ENCODE results near the gene LTBP1. TPM values are rescaled to one million over a fixed set of nuclear protein-coding genes. Genes with fewer than 3 reads are reported as not detected.

LTBP1 gene
- total RNA-seq, 4 donors from 2014 or later, result 12.6 to 81.0 (median 16.0) TPM

GRCh38 chr2:33442528-33443079, 495.9 kb downstream of the LTBP1 start:
- no peak for TF ChIP-seq CTCF (IDR thresholded peaks at IDR 0.05)
- ATAC-seq (ENCODE audit: low FRiP score) (no peak), DNase-seq (ENCODE audit: low spot score) (no peak)

GRCh38 chr2:33443274-33443829, 496.6 kb downstream of the LTBP1 start:
- no peak for TF ChIP-seq CTCF (IDR thresholded peaks at IDR 0.05)
- ATAC-seq (ENCODE audit: low FRiP score) (no peak), DNase-seq (ENCODE audit: low spot score) (no peak)

GRCh38 chr2:33444967-33445366, 498.2 kb downstream of the LTBP1 start:
- no peak for TF ChIP-seq CTCF (IDR thresholded peaks at IDR 0.05)
- DNase-seq (ENCODE audit: low spot score), result no peak
- no peak for ATAC-seq (ENCODE audit: low FRiP score)

GRCh38 chr2:33448220-33448899, 501.6 kb downstream of the LTBP1 start:
- ATAC-seq (ENCODE audit: low FRiP score) (no peak), DNase-seq (ENCODE audit: low spot score) (no peak)
- TF ChIP-seq CTCF (IDR thresholded peaks at IDR 0.05), result no peak

Small RNA genes lying within 50 kb of the gene (small RNA-seq; reads per million reads assigned to genes)
- gene RF00019 (not detected), gene RNA5SP91 (not detected), gene RNA5SP92 (not detected)

Measured in omental fat pad (tissue), 4 donors.